Measurements from ENCODE around the gene LRRTM4. TPM values are rescaled to one million over a fixed set of nuclear protein-coding genes. Genes with fewer than 3 reads are reported as not detected.

The LRRTM4 gene
- total RNA-seq, 1 donor from 2014 or later = 10.6 TPM

GRCh38 chr2:76940559-76940958 is 581.6 kb downstream of the LRRTM4 start:
- Mint-ChIP-seq H3K9me3 (peaks cover 2% of the 10 kb centered on the region), H3K36me3 (ENCODE audit: low read depth) (no peaks in the 10 kb centered on the region), H3K4me3 (no peak overlapping the region), H3K27ac (ENCODE audit: unreplicated experiment) (no peak overlapping the region), H3K27me3 (ENCODE audit: low read depth) (no peaks in the 10 kb centered on the region), H3K4me1 (no peaks in the 10 kb centered on the region)
- TF ChIP-seq, protein P1, sequence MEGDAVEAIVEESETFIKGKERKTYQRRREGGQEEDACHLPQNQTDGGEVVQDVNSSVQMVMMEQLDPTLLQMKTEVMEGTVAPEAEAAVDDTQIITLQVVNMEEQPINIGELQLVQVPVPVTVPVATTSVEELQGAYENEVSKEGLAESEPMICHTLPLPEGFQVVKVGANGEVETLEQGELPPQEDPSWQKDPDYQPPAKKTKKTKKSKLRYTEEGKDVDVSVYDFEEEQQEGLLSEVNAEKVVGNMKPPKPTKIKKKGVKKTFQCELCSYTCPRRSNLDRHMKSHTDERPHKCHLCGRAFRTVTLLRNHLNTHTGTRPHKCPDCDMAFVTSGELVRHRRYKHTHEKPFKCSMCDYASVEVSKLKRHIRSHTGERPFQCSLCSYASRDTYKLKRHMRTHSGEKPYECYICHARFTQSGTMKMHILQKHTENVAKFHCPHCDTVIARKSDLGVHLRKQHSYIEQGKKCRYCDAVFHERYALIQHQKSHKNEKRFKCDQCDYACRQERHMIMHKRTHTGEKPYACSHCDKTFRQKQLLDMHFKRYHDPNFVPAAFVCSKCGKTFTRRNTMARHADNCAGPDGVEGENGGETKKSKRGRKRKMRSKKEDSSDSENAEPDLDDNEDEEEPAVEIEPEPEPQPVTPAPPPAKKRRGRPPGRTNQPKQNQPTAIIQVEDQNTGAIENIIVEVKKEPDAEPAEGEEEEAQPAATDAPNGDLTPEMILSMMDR (conservative IDR thresholded peaks at IDR 0.05) = no peak
- no peak for DNase-seq (ENCODE audit: low read depth, low spot score)

- H3K27ac Mint-ChIP-seq (ENCODE audit: unreplicated experiment) = no peak overlapping the region
- H3K4me1 Mint-ChIP-seq = no peaks in the 10 kb centered on the region
- H3K27me3 Mint-ChIP-seq (ENCODE audit: low read depth) = no peaks in the 10 kb centered on the region
- H3K9me3 Mint-ChIP-seq = no peaks in the 10 kb centered on the region
- TF ChIP-seq, protein P1 (conservative IDR thresholded peaks at IDR 0.05) = no peak
- no peaks in the 10 kb centered on the region for H3K36me3 Mint-ChIP-seq (ENCODE audit: low read depth)
- no peak overlapping the region for H3K4me3 Mint-ChIP-seq
- no peak for DNase-seq (ENCODE audit: low read depth, low spot score)
Measured at GRCh38 chr2:76938153-76938552, 584.0 kb downstream of the LRRTM4 start.

GRCh38 chr2:76932550-76932949 is 589.6 kb downstream of the LRRTM4 start:
- TF ChIP-seq, protein P1 (conservative IDR thresholded peaks at IDR 0.05) = no peak
- H3K27me3 Mint-ChIP-seq (ENCODE audit: low read depth) = no peaks in the 10 kb centered on the region
- no peaks in the 10 kb centered on the region for H3K36me3 Mint-ChIP-seq (ENCODE audit: low read depth)
- H3K4me3 Mint-ChIP-seq = no peak overlapping the region
- no peaks in the 10 kb centered on the region for H3K4me1 Mint-ChIP-seq
- no peak overlapping the region for H3K27ac Mint-ChIP-seq (ENCODE audit: unreplicated experiment)
- H3K9me3 Mint-ChIP-seq = no peaks in the 10 kb centered on the region
- DNase-seq (ENCODE audit: low read depth, low spot score) = no peak

- no peak for DNase-seq (ENCODE audit: low read depth, low spot score)
- Mint-ChIP-seq H3K27ac (ENCODE audit: unreplicated experiment) (no peak overlapping the region), H3K4me1 (no peaks in the 10 kb centered on the region), H3K36me3 (ENCODE audit: low read depth) (no peaks in the 10 kb centered on the region), H3K4me3 (no peak overlapping the region), H3K9me3 (no peaks in the 10 kb centered on the region), H3K27me3 (ENCODE audit: low read depth) (no peaks in the 10 kb centered on the region)
- TF ChIP-seq, protein P1 (conservative IDR thresholded peaks at IDR 0.05) = no peak
Measured at GRCh38 chr2:76930056-76930744, 592.0 kb downstream of the LRRTM4 start.

DNA sequence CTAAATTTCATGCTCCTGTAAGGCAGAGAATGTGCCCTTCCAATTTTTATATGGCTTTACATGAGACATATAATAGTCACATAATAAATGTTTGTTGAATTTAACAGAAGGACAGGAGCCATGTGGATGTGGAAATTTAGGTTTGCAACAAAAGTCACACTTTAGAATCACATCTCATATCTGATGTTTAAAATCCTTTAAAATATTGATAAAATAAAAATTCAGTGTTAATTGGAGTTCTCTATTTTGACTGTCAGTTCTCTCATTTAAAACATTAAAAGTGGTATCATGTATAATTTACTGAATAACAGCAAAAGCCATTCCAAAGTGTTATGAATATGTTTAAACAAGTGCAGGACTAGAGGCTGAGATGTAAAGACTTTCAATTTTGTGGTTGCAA is 594.1 kb downstream of the LRRTM4 start:
- Mint-ChIP-seq H3K4me1 (no peaks in the 10 kb centered on the region), H3K27ac (ENCODE audit: unreplicated experiment) (no peak overlapping the region), H3K27me3 (ENCODE audit: low read depth) (no peaks in the 10 kb centered on the region), H3K9me3 (no peaks in the 10 kb centered on the region), H3K36me3 (ENCODE audit: low read depth) (no peaks in the 10 kb centered on the region), H3K4me3 (no peak overlapping the region)
- DNase-seq (ENCODE audit: low read depth, low spot score) = no peak
- TF ChIP-seq, protein P1 (conservative IDR thresholded peaks at IDR 0.05) = no peak

Data from neural crest cell (in vitro differentiated cells).